NCI-H1930 (cell line): ENCODE measurements around the gene IGFBP4.
"Not testable (repeated sequence)": the region's sequence is repeated elsewhere in the genome, so short reads cannot be mapped to it uniquely, and the experiment has no call there.

ENCODE experiments used
- DNase-seq, 2 experiments: peaks; one replicate each; lab custom pipeline; 2025; lab: John Stamatoyannopoulos, UW

IGFBP4 gene

GRCh38 chr17:40443196-40443987, at the start of gene IGFBP4:
Gene IGFBP4, plus strand, starts transcription at chr17:40443450. Its CDS starts 286 bp downstream, at chr17:40443736.
- peak; percentile 43 to 82 for DNase-seq

- peak in 1 of 2 experiments; percentile 46 for DNase-seq
These were observed 44.1 kb upstream of the IGFBP4 start for GRCh38 chr17:40399185-40399584.

- DNase-seq, result no peak
These were observed 40.6 kb upstream of the IGFBP4 start for GRCh38 chr17:40402668-40403067.

- DNase-seq, result no peak
These were observed 39.2 kb upstream of the IGFBP4 start for GRCh38 chr17:40404003-40404402.

GRCh38 chr17:40407460-40407859, 35.8 kb upstream of the IGFBP4 start:
- no peak for DNase-seq

GRCh38 chr17:40409540-40409939, 33.7 kb upstream of the IGFBP4 start:
- not testable (repeated sequence) for DNase-seq

GRCh38 chr17:40410082-40410481, 33.2 kb upstream of the IGFBP4 start:
- no peak for DNase-seq

GRCh38 chr17:40411821-40412220, 31.4 kb upstream of the IGFBP4 start:
- no peak for DNase-seq

GRCh38 chr17:40412880-40413279, 30.4 kb upstream of the IGFBP4 start:
- DNase-seq, result no peak

GRCh38 chr17:40414312-40414711, 28.9 kb upstream of the IGFBP4 start:
- not testable (repeated sequence) for DNase-seq

GRCh38 chr17:40415390-40415789, 27.9 kb upstream of the IGFBP4 start:
- DNase-seq, result peak in 1 of 2 experiments; percentile 16

GRCh38 chr17:40416671-40417070, 26.6 kb upstream of the IGFBP4 start:
- DNase-seq, result no peak

- peak in 1 of 2 experiments; percentile 42 for DNase-seq
These were observed 26.0 kb upstream of the IGFBP4 start for GRCh38 chr17:40417258-40417608.

- peak; percentile 99 to 100 for DNase-seq
These were observed 25.4 kb upstream of the IGFBP4 start, which contains the start of gene TOP2A for GRCh38 chr17:40417609-40418427. Gene TOP2A, minus strand, starts transcription at chr17:40417896. Its CDS starts 105 bp downstream, at chr17:40417791.

GRCh38 chr17:40418428-40418706, 24.9 kb upstream of the IGFBP4 start:
- DNase-seq, result no peak

GRCh38 chr17:40419559-40420331, 23.5 kb upstream of the IGFBP4 start:
- no peak for DNase-seq

GRCh38 chr17:40422990-40423633, 20.1 kb upstream of the IGFBP4 start:
- no peak for DNase-seq

- DNase-seq, result no peak
These were observed 17.5 kb upstream of the IGFBP4 start for GRCh38 chr17:40425741-40426140.

- no peak for DNase-seq
These were observed 16.2 kb upstream of the IGFBP4 start for GRCh38 chr17:40427002-40427491.

GRCh38 chr17:40430272-40431230, 12.7 kb upstream of the IGFBP4 start:
- DNase-seq, result no peak

- DNase-seq, result no peak
These were observed 12.0 kb upstream of the IGFBP4 start for GRCh38 chr17:40431231-40431602.
